Vagina (tissue), 2 donors: Measurements from ENCODE around the gene MYH11.

Source experiments
- POLR2AphosphoS5 ChIP-seq, 2 donors: sonication (generic); formaldehyde crosslinking; IDR thresholded peaks; one replicate each; pipeline ENCODE4 v1.9.0; 2017; ENCODE audit warnings: antibody characterized with exemption in 2 of 2, mild to moderate bottlenecking in 2 of 2, low read depth in 1 of 2; ENCODE audit not compliant: insufficient read depth in 1 of 2
- TF ChIP-seq, protein P1 (sequence below), 3 experiments: fragments of 450-650 bp in 2 of 3; fragments of 200-600 bp in 1 of 3; sonication (generic) in 1 of 3; IDR thresholded peaks; one replicate each; pipeline ENCODE4 v1.5.1; 2017 to 2019; ENCODE audit warnings: antibody characterized with exemption in 3 of 3, mild to moderate bottlenecking in 2 of 3, moderate library complexity in 2 of 3

GRCh38 chr16:15654591-15654990 is 202.2 kb downstream of the MYH11 start:
- TF ChIP-seq, protein P1, sequence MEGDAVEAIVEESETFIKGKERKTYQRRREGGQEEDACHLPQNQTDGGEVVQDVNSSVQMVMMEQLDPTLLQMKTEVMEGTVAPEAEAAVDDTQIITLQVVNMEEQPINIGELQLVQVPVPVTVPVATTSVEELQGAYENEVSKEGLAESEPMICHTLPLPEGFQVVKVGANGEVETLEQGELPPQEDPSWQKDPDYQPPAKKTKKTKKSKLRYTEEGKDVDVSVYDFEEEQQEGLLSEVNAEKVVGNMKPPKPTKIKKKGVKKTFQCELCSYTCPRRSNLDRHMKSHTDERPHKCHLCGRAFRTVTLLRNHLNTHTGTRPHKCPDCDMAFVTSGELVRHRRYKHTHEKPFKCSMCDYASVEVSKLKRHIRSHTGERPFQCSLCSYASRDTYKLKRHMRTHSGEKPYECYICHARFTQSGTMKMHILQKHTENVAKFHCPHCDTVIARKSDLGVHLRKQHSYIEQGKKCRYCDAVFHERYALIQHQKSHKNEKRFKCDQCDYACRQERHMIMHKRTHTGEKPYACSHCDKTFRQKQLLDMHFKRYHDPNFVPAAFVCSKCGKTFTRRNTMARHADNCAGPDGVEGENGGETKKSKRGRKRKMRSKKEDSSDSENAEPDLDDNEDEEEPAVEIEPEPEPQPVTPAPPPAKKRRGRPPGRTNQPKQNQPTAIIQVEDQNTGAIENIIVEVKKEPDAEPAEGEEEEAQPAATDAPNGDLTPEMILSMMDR (IDR thresholded peaks at IDR 0.05), result no peak
- no peak for TF ChIP-seq POLR2AphosphoS5 (IDR thresholded peaks at IDR 0.05; ENCODE audit: insufficient read depth in 1 of 2, low read depth in 1 of 2)
